Stimulated activated CD8-positive, alpha-beta memory T cell treated with anti-CD3 and anti-CD28 coated beads, Interleukin-4, amount 100 ng/mL, for 48 hours (primary cell): ENCODE results near the gene MIA.
"Not testable (repeated sequence)": the region's sequence is repeated elsewhere in the genome, so short reads cannot be mapped to it uniquely, and the experiment has no call there.

ENCODE experiments used
- DNase-seq: peaks from one replicate; pipeline ENCODE4 v3.0.0-alpha.2; 2020

The MIA gene

DNA sequence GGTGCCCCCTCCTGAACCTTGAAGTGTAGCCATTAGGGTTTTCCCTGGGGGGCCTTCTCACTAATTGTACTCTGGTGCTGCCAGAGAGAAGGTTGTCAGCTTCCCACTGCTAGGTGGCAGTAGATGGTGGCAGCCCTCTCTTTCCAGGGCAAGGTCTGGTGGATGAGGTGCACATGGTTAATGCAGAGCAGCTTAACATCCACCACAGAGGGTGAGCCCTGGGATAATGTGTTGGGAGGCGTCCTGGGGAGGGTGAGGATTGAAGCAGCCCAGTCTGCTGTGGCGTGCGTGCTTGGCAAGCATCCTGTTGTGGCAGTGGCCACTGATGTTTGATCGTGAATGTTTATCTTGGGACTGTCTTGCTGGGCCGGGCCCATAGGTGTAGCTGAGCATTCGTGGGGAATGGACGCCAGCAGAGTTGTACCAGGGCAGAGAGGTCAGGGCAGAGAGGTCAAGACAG lies 29.5 kb downstream of the MIA start:
- DNase-seq, result no peak

GRCh38 chr19:40805258-40805868 lies 30.0 kb downstream of the MIA start:
- no peak for DNase-seq

DNA sequence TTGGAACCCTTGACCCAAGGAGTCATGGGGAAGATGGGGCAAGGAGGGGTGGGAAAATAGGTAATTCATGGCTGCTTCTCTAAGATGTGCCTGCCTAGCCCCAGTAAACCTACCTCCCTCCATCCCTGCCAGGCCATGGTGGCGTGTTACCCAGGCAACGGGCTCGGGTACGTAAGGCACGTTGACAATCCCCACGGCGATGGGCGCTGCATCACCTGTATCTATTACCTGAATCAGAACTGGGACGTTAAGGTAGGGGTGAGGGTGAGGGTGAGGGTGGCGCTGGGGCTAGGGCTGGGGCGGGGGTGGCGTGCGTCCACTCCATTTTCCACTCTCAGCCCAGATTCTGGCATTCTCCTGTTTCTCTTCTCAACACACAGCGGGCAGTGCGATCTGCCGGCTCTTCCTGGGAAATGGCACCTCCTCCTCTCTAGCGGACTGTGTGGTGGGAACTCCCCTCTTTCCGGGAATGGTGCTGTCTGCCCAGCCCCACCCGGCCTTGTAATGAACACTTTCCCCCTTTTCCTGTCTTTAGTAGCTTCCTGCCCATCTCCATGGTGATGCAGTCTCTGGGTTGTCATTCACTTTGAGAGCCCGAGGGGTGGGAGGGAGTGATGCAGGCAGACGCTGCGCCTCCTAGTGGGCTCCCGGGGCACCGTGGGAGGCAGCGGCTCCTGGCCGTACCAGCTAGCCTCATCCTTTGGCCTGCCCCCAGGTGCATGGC lies 31.3 kb downstream of the MIA start:
- peak; percentile 88 for DNase-seq

DNA sequence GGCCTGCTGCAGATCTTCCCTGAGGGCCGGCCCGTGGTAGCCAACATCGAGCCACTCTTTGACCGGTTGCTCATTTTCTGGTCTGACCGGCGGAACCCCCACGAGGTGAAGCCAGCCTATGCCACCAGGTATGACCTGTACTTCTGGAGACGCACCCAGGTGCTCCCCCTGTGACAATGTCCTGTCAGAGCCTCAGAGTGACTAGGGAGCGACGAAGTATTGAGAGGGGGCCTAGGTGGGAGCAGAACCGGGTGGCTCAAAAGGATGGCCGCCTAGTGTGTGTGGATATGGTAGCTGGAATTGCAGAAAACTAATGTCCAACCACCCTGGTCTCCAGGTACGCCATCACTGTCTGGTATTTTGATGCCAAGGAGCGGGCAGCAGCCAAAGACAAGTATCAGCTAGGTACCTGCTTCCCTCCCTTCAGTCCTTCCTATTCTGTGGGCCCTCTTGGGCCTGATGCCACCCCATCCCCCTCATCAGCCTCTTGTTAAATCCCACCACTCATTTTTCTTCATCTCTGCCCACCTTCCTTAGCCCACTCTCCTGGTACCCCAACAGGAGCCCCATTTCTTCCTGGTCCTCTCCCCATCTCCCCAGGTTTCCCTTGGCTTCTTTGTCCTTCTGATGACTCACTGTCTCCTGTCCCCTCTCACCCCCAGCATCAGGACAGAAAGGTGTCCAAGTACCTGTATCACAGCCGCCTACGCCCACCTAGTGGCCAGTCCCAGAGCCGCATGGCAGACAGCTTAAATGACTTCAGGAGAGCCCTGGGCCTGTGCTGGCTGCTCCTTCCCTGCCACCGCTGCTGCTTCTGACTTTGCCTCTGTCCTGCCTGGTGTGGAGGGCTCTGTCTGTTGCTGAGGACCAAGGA lies 32.1 kb downstream of the MIA start:
- DNase-seq, result no peak

GRCh38 chr19:40808021-40808325 lies 32.7 kb downstream of the MIA start:
- no peak for DNase-seq

- no peak for DNase-seq
Measured at GRCh38 chr19:40808497-40808896, 33.2 kb downstream of the MIA start.

GRCh38 chr19:40809358-40810086 lies 34.2 kb downstream of the MIA start:
- no peak for DNase-seq

DNA sequence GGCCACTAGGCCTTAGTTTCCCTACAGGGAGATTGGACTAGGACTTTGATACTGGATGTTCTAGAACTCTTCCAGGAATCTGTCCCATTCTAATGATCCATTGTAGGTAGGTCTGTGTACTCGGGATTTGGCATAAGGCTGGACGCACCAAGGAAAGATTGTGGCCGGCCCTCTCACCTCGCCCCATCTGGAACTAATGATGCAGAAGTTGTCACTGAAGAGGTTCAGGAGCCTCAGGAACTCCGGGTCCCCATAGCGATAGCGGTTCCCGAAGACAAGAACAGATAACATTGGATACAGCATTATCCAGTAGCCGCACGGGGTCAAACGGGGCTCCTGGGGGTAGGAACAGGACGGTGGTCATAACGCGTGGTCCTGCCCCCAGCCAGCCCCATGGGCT lies 34.8 kb downstream of the MIA start:
- DNase-seq, result no peak

- DNase-seq, result peak; percentile 61
Measured at GRCh38 chr19:40810649-40811408, 35.5 kb downstream of the MIA start.

DNA sequence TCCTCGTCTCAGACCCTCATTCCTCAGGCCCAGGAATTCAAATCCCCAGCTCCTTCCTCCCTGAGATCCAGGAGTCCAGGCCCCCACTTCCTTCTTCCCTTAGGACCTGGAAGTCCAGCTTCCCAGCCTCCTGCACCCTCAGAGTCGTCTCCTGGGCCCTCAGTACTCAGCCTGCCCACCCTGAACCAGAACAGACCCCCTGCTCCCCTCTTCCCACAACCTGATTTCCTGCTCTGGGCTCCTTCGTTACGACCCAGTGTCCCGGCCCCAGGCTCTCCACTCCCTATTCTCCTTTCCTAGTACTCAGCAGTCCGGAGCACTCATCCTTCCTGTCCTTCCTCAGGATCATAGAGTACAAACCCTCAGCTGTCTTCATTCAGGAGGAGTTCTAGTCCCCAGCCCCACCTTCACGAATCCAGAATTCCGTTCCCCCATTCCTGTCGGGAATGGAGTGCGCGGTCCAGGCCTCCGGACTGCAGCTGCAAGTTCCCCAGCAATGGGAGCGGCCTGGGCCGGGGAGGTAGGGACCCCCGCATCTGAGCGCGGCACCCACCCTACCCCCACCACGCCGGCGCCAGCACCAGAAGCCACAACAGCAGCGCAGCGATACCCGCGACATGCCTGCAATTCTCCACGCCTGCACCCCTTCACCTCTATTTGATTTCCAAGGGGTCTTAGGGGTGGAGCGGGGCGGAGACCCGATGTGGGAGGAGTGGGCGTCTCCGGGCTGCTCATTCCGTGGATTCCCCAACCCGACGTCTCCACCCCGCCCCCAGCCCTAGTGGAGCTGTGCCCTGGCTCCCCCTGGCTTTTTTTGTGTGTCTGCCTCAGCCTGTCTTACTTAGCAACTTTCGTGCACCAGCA lies 36.4 kb downstream of the MIA start:
- no peak for DNase-seq

GRCh38 chr19:40812571-40812970 lies 37.2 kb downstream of the MIA start:
- not testable (repeated sequence) for DNase-seq

DNA sequence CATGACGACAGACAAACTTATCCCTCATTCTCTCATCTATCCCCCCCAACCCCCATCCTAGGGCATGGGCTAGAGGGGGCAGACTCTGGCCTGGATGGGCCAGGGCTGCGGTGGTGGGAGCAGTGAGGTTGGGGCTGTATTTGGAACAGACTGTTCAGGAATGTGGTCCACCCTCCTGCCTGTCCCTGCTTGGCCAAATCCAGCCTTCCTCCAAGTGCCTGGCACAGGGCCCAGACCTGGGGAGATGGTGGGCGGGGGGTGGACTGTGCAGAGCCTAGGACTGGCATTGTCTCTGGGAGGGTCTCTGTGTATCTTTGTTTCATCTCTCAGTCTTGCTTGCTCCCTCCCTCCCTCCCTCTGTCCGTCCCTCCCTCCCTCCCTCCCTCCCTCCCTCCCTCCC lies 37.9 kb downstream of the MIA start:
- DNase-seq, result no peak

- no peak for DNase-seq
Measured at GRCh38 chr19:40815223-40815622, 39.9 kb downstream of the MIA start.

DNA sequence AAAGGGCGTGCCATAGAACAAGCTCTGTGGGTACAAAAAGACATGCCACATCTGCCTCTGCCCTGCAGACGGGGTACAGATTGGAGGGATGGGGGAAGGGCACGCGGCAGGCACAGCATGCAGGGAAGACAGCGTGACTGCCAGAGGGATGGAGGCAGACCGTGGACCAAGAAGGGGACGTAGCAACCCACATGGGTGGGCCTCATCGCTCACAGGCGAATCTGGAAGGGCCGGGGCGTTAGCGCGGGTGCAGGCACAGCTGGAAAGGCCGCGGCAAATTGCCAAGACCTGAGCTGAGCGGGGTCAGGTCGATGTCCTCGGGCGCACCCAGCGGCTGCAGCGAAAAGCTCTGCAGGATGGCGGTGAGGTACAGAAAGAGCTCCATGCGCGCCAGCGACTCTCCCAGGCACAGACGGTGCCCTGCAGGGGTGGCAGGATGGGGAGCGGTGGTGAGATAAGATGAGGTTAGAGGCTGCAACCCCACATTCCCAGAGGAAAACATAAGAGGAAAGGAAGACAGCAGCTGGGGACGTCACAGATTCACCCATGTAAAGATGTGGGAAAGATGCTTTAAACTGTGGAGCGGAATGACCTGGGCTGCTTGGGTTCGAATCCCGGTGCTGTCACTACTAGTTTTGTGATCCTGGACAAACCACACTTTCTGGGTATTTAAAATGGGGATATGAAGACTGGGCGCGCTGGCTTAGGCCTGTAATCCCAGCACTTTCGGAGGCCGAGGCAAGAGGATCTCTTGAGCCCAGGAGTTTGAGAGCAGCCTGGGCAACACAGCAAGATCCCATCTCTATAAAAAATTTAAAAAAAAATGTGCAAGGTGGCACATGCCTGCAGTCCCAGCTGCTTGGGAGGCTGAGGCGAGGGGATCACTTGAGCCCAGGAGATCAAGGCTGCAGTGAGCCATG lies 43.4 kb downstream of the MIA start:
- DNase-seq, result peak; percentile 82

DNA sequence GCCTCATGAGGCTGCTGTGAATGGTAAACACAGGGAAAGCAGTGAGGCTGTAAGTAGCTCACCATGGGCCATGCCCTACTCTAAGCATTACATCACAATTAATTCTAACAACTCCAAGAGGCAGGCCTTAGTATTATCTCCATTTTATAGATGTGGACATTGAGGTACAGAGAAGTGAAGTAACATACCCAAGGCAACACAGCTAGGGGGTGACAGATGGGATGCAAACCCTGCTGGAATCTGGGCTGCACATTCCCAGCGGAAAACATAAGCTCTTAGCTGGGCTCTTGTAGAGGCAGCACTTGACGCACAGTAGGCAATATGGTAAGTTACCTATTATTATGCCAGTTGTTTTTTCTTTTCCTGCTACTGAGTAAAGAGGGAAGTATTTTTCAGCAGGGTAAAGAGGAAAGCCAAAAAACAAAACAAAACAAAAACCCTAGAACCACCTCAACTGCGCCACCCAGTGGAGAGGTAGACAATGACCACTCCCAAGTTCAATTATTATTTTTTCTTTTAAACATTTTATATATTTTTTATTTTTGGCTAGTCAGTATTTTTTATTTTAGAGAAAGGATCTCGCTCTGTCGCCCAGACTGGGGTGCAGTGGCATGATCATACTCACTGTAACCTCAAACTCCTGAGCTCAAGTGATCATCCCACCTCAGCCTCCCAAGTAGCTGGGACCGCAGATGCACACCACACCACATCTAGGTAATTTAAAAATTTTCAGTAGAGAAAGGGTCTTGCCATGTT lies 44.3 kb downstream of the MIA start:
- peak; percentile 82 for DNase-seq

DNA sequence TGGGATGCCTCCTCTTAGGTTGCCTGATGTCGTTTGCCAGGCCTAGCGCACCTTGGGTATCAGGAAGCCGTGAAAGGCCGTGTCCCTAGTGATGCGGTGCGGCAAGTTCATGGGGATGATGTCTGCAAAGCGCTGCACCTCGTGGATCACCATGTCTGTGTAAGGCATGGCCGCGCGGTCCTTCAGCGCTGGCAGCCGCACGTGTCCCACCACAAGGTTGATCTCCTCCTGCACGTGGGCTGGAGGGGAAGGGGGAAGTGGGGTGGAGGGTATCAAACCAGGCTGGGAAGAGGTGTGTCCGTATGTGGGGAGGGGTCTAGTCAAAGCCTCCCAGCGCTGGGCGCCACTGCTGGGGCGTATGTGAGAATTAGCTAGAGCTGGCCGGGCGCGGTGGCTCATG lies 46.8 kb downstream of the MIA start:
- DNase-seq, result peak; percentile 19

DNA sequence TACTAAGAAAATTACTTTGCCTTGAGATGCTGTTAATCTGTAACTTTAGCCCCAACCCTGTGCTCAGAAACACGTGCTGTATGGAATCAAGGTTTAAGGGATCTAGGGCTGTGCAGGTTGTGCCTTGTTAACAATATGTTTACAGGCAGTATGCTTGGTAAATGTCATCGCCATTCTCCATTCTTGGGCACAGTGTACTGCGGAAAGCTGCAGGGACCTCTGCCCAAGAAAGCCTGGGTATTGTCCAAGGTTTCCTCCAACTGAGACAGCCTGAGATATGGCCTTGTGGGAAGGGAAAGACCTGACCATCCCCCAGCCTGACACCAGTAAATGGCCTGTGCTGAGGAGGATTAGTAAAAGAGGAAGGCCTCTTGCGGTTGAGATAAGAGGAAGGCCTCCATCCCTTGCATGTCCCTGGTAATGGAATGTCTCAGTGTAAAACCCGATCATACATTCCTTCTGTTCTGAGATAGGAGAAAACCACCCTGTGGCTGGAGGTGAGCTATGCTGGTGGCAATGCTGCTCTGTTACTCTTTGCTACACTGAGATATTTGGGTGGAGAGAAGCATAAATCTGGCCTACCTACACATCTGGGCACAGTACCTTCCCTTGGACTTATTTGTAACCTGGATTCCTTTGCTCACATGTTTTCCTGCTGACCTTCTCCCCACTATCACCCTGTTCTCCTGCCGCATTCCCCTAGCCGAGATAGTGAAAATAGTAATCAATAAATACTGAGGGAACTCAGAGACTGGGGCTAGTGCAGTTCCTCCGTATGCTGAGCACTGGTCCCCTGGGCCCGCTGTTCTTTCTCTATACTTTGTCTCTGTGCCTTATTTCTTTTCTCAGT lies 47.6 kb downstream of the MIA start:
- peak; percentile 14 for DNase-seq

GRCh38 chr19:40824916-40825315 lies 49.6 kb downstream of the MIA start:
- DNase-seq, result peak; percentile 21
